Thymus (tissue), 11 donors: ENCODE results near the gene PGBD5. TPM values are rescaled to one million over a fixed set of nuclear protein-coding genes. Genes with fewer than 3 reads are reported as not detected.
"Not testable (repeated sequence)": the region's sequence is repeated elsewhere in the genome, so short reads cannot be mapped to it uniquely, and the experiment has no call there.

Experiments used
- DNase-seq, 9 donors: peaks; one replicate each; pipeline ENCODE4 v3.0.0-alpha.2; 2013; ENCODE audit warnings: low spot score in 9 of 9, low read depth in 6 of 9, missing footprints in 1 of 9
- H3K27ac ChIP-seq, 2 donors: one replicate each; pipeline ENCODE4 v1.5.1; 2013; ENCODE audit warnings: control low read depth in 1 of 2, low read depth in 1 of 2, low read length in 1 of 2, mild to moderate bottlenecking in 1 of 2, moderate library complexity in 1 of 2
- H3K27me3 ChIP-seq, 2 donors: one replicate each; pipeline ENCODE4 v1.5.1; 2013; ENCODE audit warnings: low read length in 1 of 2; ENCODE audit not compliant: control insufficient read depth in 2 of 2, insufficient read depth in 1 of 2
- H3K36me3 ChIP-seq, 2 donors: one replicate each; pipeline ENCODE4 v1.5.1; 2013; ENCODE audit warnings: low read length in 1 of 2, mild to moderate bottlenecking in 1 of 2, moderate library complexity in 1 of 2; ENCODE audit not compliant: control insufficient read depth in 2 of 2, insufficient read depth in 2 of 2
- H3K4me1 ChIP-seq, 2 donors: one replicate each; pipeline ENCODE4 v1.5.1; 2013; ENCODE audit warnings: low read length in 2 of 2; ENCODE audit not compliant: control insufficient read depth in 2 of 2, insufficient read depth in 2 of 2
- H3K4me3 ChIP-seq, 2 donors: one replicate each; pipeline ENCODE4 v1.5.1; 2013; ENCODE audit warnings: low read length in 2 of 2, control low read depth in 1 of 2, mild to moderate bottlenecking in 1 of 2
- H3K9me3 ChIP-seq, 2 donors: one replicate each; pipeline ENCODE4 v1.5.1; 2013; ENCODE audit warnings: low read length in 1 of 2, mild to moderate bottlenecking in 1 of 2; ENCODE audit not compliant: control insufficient read depth in 2 of 2, insufficient read depth in 1 of 2
- WGBS: extraction: QIAGEN DNeasy Blood & Tissue Kit; methylation state at CpG from one replicate; pipeline ENCODE4 v1.1.7; 2013; 5-methylcytosine and 5-hydroxymethylcytosine counted together
- polyA plus RNA-seq: library from polyadenylated mRNA; stranded (reverse); fragments of 200-250 nt; gene quantifications from one replicate; pipeline ENCODE4 v1.2.3, GENCODE V29; 2013
- total RNA-seq: library from RNA; stranded (reverse); fragments of 120-200 nt; gene quantifications from one replicate; pipeline ENCODE4 v1.2.4, GENCODE V29; 2013
- donor health status: healthy.

The PGBD5 gene
- total and polyA plus RNA-seq, 2 donors, result 2.1 to 4.4 TPM

DNA sequence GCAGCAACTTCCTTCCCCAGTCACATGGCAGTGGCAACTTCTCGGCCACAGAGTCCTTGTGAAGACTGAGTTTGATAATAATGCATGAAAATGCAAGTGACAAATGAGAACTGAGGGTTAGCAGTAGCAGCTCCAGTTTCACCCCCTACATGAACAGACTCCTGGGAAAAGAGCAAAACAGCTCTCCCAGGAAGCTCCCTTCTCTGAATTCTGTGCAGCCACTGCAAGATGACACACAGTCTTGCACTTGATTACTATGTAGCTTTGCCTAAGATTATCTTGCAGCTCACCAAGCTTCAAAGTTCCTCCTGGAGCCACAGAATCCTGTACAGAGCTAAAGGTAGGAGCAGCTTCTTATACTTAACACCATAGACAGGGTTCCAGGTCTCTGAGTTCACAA lies 4.7 kb downstream of the PGBD5 start:
- no peak for DNase-seq
- 6% methylated on average over 1 of the region's 1 CpG for WGBS
- peaks cover 0 to 1% of the 10 kb centered on the region in 2 donors for H3K9me3 ChIP-seq
- peaks cover 7 to 8% of the 10 kb centered on the region in 2 donors for H3K4me1 ChIP-seq
- H3K36me3 ChIP-seq, result no peaks in the 10 kb centered on the region
- H3K4me3 ChIP-seq, result no peak overlapping the region
- peaks cover 43 to 56% of the 10 kb centered on the region in 2 donors for H3K27me3 ChIP-seq
- H3K27ac ChIP-seq, result no peak overlapping the region

DNA sequence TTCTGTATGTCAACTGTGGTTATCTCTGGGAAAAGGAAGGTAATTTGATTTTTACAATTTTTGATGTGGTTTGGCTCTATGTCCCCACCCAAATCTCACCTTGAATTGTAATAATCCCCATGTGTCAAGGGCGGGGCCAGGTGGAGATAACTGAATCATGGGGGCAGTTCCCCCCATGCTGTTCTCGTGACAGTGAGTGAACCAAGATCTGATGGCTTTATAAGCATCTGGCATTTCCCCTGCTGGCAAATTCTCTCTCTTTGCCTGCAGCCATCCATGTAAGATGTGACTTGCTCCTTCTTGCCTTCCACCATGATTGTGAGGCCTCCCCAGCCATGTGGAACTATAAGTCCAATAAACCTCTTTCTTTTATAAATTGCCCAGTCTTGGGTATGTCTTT lies 5.8 kb downstream of the PGBD5 start:
- H3K4me1 ChIP-seq, H3K27ac ChIP-seq, H3K36me3 ChIP-seq, DNase-seq, H3K9me3 ChIP-seq, H3K4me3 ChIP-seq: not testable (repeated sequence)
- peaks cover 34 to 54% of the 10 kb centered on the region in 2 donors for H3K27me3 ChIP-seq
- WGBS, result 91% methylated on average over 2 of the region's 2 CpGs

DNA sequence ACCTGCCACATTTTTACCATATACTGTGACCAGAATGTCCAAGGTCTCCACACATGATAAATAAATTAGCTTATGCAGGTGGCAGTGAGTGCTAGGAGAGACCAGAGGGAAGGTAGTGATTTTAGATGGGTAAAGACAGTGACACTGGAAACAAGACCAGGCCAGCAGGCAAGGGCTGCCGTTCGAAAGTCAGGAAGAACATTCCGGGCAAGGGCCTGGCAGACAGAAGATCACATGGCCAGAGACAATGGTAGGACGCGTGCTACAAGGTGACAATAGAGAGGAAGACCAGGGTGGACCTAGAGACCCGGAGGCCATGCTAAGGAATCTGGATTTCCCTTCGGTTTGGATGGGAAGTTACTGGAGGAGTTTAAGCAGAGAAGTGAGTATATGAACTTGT lies 9.7 kb downstream of the PGBD5 start:
- H3K9me3 ChIP-seq, result peaks cover 0 to 1% of the 10 kb centered on the region in 2 donors
- DNase-seq, result no peak
- WGBS, result 79% methylated on average over 7 of the region's 7 CpGs
- H3K27ac ChIP-seq, result no peak overlapping the region
- H3K4me3 ChIP-seq, result no peak overlapping the region
- no peaks in the 10 kb centered on the region for H3K36me3 ChIP-seq
- H3K27me3 ChIP-seq, result peaks cover 6 to 14% of the 10 kb centered on the region in 2 donors
- no peaks in the 10 kb centered on the region for H3K4me1 ChIP-seq

DNA sequence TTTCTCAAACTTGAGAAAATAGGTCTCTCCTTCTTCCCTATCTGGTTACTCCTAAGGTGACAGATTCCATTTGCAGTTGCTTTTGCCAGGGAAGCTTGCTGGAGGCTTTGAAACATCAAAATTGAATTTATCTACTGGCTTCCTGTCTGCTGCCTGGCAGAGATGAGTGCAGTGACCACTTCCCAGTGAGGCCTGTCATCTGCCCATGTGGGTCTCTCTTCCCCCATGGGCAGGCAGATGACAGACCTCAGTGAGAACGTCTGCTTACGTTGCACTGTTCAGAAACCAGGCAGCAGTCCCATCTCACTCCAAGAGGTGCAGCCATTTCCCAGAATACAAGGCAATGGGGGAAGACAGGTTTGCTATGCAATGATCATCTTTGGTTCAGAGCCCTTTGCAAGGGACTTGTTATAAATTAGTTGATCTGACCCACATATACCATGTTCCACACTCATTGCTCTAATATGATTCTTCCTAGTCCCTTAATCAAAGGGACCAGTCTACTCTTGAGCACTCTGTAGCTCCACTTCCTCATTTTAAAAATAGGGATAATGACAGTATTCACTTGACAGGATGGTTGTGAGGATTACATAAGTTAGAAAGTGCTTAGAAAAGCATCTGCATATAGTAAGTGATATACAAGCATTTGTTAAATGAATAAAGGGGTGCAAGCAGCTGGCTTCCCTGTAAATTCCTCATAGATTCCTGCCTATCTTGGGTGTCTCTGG lies 10.6 kb downstream of the PGBD5 start:
- no peaks in the 10 kb centered on the region for H3K4me1 ChIP-seq
- H3K9me3 ChIP-seq, result peaks cover 0 to 1% of the 10 kb centered on the region in 2 donors
- no peaks in the 10 kb centered on the region for H3K36me3 ChIP-seq
- no peak overlapping the region for H3K27ac ChIP-seq
- 76% methylated on average over 2 of the region's 2 CpGs for WGBS
- peaks cover 0 to 11% of the 10 kb centered on the region in 2 donors for H3K27me3 ChIP-seq
- no peak overlapping the region for H3K4me3 ChIP-seq
- no peak for DNase-seq

DNA sequence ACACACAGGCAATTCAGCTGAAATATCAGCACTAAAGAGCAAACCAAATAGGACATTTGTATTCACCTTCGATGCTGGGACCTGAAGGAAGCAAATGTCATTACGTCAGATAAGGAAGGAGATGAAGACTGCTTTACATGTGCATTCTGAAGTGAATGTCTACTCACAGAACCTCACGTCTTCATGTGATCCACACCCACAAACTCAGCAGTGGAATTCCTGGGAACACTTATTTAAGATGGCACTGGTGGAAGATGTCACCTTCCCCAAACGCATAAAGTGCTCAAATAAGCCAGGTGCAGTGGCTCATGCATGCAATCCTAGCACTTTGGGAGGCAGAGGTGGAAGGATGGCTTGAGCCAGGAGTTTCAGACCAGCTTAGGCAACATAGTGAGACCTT lies 11.4 kb downstream of the PGBD5 start:
- no peak overlapping the region for H3K4me3 ChIP-seq
- no peaks in the 10 kb centered on the region for H3K9me3 ChIP-seq
- 87% methylated on average over 4 of the region's 4 CpGs for WGBS
- H3K4me1 ChIP-seq, result no peaks in the 10 kb centered on the region
- no peak for DNase-seq
- no peaks in the 10 kb centered on the region for H3K36me3 ChIP-seq
- no peak overlapping the region for H3K27ac ChIP-seq
- peaks cover 0 to 11% of the 10 kb centered on the region in 2 donors for H3K27me3 ChIP-seq

DNA sequence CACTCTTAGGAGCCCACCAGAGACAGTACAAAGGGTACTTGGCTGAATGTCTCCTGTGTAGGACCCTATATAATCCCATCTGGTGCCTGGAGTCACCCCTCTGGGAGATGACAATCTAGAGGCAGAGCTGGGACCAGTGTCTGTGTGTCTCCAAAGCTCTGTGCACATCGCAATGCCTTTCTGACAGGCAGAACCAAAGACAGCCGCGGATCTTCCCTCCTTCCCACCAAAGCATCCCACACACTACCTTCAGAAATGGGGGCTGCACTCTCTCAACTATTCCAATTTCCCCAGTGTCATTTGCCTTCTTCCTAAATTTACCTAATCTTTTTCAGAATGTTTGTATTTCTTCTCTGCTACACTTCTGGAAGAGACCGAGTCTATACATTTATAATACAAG lies 12.0 kb downstream of the PGBD5 start:
- no peak overlapping the region for H3K4me3 ChIP-seq
- H3K4me1 ChIP-seq, result no peaks in the 10 kb centered on the region
- H3K9me3 ChIP-seq, result no peaks in the 10 kb centered on the region
- DNase-seq, result no peak
- peaks cover 0 to 11% of the 10 kb centered on the region in 2 donors for H3K27me3 ChIP-seq
- H3K36me3 ChIP-seq, result no peaks in the 10 kb centered on the region
- WGBS, result 98% methylated on average over 4 of the region's 4 CpGs
- no peak overlapping the region for H3K27ac ChIP-seq

DNA sequence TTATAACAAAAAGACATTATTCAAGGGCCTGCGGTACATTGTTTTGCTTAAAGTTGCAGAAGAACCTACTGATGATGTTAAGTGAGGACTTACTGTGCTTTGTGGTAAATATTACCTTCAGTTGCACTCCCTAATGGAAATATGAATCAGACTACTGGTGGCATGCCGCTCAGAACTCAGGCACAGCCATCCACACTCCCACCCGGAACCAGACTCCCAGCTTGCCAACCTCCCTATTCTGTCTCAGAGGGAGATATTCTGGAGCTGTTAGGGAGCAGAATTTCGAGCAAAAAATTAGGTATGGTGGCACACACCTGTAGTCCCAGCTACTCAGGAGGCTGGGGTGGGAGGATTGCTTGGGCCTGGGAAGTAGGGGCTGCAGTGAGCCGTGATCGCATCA lies 13.1 kb downstream of the PGBD5 start:
- 90% methylated on average over 6 of the region's 6 CpGs for WGBS
- peaks cover 0 to 11% of the 10 kb centered on the region in 2 donors for H3K27me3 ChIP-seq
- no peak for DNase-seq

DNA sequence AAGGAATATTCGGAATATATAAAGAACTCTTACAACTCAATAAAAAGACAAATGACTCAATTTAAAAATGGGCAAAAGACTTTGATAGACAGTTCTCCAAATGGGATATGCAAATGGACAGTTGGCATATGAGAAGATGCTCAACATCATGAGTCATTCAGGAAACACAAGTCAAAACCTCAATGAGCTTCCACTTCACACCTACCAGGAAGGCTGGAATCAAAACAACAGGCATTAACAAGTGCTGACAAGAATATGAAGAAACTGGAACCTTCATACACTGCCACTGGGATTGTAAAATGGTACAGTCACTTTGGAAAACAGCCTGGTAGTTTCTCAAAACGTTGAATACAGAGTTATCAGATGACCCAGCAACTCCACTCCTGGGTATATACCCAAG lies 17.2 kb downstream of the PGBD5 start:
- Histone ChIP-seq H3K36me3 (no peaks in the 10 kb centered on the region), H3K4me3 (no peak overlapping the region), H3K4me1 (no peaks in the 10 kb centered on the region), H3K27ac (no peak overlapping the region), H3K9me3 (no peaks in the 10 kb centered on the region), H3K27me3 (peaks cover 0 to 3% of the 10 kb centered on the region in 2 donors)
- DNase-seq, result no peak
- WGBS, result 91% methylated on average over 2 of the region's 2 CpGs

More for the DNA sequence above, 13.1 kb downstream of the PGBD5 start:
- Histone ChIP-seq H3K4me1 (no peaks in the 10 kb centered on the region), H3K4me3 (no peak overlapping the region), H3K9me3 (no peaks in the 10 kb centered on the region), H3K27ac (no peak overlapping the region), H3K36me3 (no peaks in the 10 kb centered on the region)

DNA sequence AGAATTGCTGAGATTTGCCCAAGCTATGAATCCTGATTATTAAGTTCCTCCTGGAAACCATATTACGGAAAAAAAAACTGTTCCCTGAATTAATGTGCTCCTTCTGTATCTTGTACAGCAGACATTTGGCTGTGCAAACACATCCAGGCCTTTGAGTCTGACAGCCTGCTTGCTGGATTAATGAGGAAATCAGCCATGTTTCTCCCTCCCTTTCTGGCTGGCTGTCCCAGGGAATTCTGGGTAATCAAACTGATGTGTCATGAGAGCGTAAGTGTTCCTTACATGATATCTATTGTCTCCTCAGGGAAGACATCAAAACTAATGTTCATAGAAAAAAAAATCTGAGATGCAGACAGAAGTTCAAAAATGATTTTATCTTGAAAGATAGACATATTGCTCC lies 18.8 kb downstream of the PGBD5 start:
- DNase-seq, result no peak
- Histone ChIP-seq H3K9me3 (no peaks in the 10 kb centered on the region), H3K27ac (no peak overlapping the region), H3K4me3 (no peak overlapping the region), H3K4me1 (no peaks in the 10 kb centered on the region), H3K27me3 (peaks cover 0 to 3% of the 10 kb centered on the region in 2 donors), H3K36me3 (no peaks in the 10 kb centered on the region)
- 96% methylated on average over 2 of the region's 2 CpGs for WGBS
